ENCODE measurements around the gene CDK15.

CDK15 gene

DNA sequence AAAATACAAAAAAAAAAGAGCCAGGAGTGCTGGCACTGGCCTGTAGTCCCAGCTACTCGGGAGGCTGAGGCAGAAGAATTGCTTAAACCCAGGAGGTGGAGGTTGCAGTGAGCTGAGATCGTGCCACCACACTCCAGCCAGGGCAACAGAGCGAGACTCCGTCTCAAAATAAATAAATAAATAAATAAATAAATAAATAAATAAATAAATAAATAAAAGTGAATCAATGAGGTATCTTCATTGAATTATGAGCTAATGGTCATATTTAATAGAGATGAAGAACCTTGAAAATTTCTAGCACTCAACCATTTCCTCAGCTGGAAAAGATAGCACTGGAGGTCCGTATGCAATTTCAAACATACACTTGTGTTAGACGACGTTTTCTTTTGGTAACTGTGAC, 41.9 kb upstream of the CDK15 start (continued):
- TF ChIP-seq, protein P1, sequence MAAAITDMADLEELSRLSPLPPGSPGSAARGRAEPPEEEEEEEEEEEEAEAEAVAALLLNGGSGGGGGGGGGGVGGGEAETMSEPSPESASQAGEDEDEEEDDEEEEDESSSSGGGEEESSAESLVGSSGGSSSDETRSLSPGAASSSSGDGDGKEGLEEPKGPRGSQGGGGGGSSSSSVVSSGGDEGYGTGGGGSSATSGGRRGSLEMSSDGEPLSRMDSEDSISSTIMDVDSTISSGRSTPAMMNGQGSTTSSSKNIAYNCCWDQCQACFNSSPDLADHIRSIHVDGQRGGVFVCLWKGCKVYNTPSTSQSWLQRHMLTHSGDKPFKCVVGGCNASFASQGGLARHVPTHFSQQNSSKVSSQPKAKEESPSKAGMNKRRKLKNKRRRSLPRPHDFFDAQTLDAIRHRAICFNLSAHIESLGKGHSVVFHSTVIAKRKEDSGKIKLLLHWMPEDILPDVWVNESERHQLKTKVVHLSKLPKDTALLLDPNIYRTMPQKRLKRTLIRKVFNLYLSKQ (tag by site-specific recombination; IDR thresholded peaks at IDR 0.05; ENCODE audit: borderline replicate concordance), result 0 out of 2 replicates have a peak, but pooled peaks have one; percentile 14
- TF ChIP-seq GLI2 (tag by site-specific recombination; IDR thresholded peaks at IDR 0.05; ENCODE audit: borderline replicate concordance, low read depth) (peak; percentile 19; the same call in 1 of the 2 replicates), ZNF555 (tag by site-specific recombination; conservative IDR thresholded peaks at IDR 0.05) (peak; percentile 71), ZNF623 (tag by site-specific recombination; IDR thresholded peaks at IDR 0.05) (peak; percentile 60)

DNA sequence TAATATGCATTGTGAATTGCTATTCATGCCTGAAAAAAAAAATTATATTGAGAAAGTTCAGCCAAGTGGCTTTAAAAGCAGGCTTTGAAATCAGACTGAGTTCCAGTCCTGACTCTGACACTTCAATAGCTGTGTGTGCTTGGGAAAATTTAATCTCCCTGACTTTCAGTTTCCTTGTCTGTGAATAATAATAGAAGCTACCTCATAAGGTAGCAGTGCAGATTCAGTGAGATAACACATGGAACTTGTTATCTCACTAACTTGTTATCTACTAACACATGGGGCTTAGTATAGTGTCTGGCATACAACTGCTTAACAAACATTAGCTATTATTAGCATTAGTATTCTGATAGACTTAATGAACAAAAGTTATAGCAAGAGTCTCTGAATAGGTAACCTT, 40.5 kb upstream of the CDK15 start:
- Histone ChIP-seq H3K4me3 (ENCODE audit: low read depth, low read length) (no peak overlapping the region), H3K9me3 (ENCODE audit: control insufficient read depth, insufficient read depth, low read depth, low read length) (no peaks in the 10 kb centered on the region), H3K4me1 (ENCODE audit: control insufficient read depth, insufficient read depth, low read length) (no peaks in the 10 kb centered on the region; the same call in 1 of the 2 replicates), H3K36me3 (ENCODE audit: control insufficient read depth in 2 of 2, insufficient read depth in 1 of 2, low read length in 2 of 2) (peaks cover 5 to 44% of the 10 kb centered on the region in 2 experiments; a peak in 2 of 3 replicates), H3K27ac (ENCODE audit: extremely low read depth, low read depth, low read length) (no peak overlapping the region)
- ChIA-PET CTCF (no interaction called here), POLR2A (no interaction called here)
- TF ChIP-seq ZNF585B (tag by site-specific recombination; IDR thresholded peaks at IDR 0.05) (no peak), ZNF248 (tag by site-specific recombination; IDR thresholded peaks at IDR 0.05) (no peak), ZBTB8A (tag by site-specific recombination; IDR thresholded peaks at IDR 0.05) (no peak), ZBTB48 (tag by site-specific recombination; IDR thresholded peaks at IDR 0.05) (no peak), ZNF610 (tag by site-specific recombination; IDR thresholded peaks at IDR 0.05; ENCODE audit: borderline replicate concordance) (no peak), ZNF529 (tag by site-specific recombination; IDR thresholded peaks at IDR 0.05; ENCODE audit: insufficient replicate concordance) (no peak), ZNF211 (tag by site-specific recombination; IDR thresholded peaks at IDR 0.05; ENCODE audit: low read depth) (no peak), ZNF433 (tag by site-specific recombination; IDR thresholded peaks at IDR 0.05; ENCODE audit: low read depth) (no peak)

DNA sequence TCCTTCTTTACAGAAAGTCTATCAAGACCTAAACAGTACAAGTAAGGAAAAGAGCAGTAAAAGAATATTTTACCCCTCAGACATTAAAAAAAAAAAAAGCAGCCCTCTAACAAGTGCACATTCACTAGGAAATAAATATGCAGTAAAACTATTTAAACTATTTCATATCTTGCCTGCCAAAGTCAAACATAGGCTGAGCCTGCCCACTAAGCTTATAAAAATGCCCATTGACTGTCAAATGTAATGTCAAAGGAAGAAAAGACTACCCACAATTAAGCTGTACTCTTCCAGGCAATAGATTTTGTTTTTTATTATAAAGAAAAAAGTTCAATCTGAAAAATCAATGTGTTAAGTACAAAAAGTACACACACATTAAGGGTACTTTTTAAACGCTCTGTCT, 37.4 kb upstream of the CDK15 start:
- H3K4me1 ChIP-seq (ENCODE audit: control insufficient read depth, insufficient read depth, low read length), result peaks cover 6% of the 10 kb centered on the region
- peaks cover 5 to 16% of the 10 kb centered on the region in 2 experiments; a peak in 2 of 3 replicates for H3K36me3 ChIP-seq (ENCODE audit: control insufficient read depth in 2 of 2, insufficient read depth in 1 of 2, low read length in 2 of 2)
- ChIA-PET POLR2A (interaction anchor here (2.0 kb wide), 1 partner anchor 12 kb away, joined by 7 read pairs; the partner anchor contains the start of gene ALS2), CTCF (interaction anchor here (0.7 to 0.9 kb wide), 2 partner anchors 11 to 416 kb away, joined by 3 read pairs; partner anchors contain the start of gene ALS2)
- no peak overlapping the region for H3K27ac ChIP-seq (ENCODE audit: extremely low read depth, low read depth, low read length)
- H3K9me3 ChIP-seq (ENCODE audit: control insufficient read depth, insufficient read depth, low read depth, low read length), result no peaks in the 10 kb centered on the region
- H3K4me3 ChIP-seq (ENCODE audit: low read depth, low read length), result no peak overlapping the region
- TF ChIP-seq ZNF391 (tag by site-specific recombination; IDR thresholded peaks at IDR 0.05; ENCODE audit: borderline replicate concordance, low read depth) (no peak), ZNF510 (tag by site-specific recombination; IDR thresholded peaks at IDR 0.05; ENCODE audit: insufficient replicate concordance) (no peak), ZFP41 (tag by site-specific recombination; IDR thresholded peaks at IDR 0.05; ENCODE audit: borderline replicate concordance) (no peak), KLF9 (tag by site-specific recombination; IDR thresholded peaks at IDR 0.05; ENCODE audit: low read depth) (no peak), ZNF555 (tag by site-specific recombination; conservative IDR thresholded peaks at IDR 0.05) (no peak), ZNF202 (tag by site-specific recombination; IDR thresholded peaks at IDR 0.05; ENCODE audit: borderline replicate concordance) (no peak), ZBTB20 (tag by site-specific recombination; IDR thresholded peaks at IDR 0.05) (no peak), ZNF248 (tag by site-specific recombination; IDR thresholded peaks at IDR 0.05) (no peak), ZNF777 (tag by site-specific recombination; IDR thresholded peaks at IDR 0.05; ENCODE audit: borderline replicate concordance) (no peak), SALL2 (tag by site-specific recombination; IDR thresholded peaks at IDR 0.05; ENCODE audit: borderline replicate concordance) (no peak), PRDM1 (tag by site-specific recombination; IDR thresholded peaks at IDR 0.05) (no peak), ZBTB8A (tag by site-specific recombination; IDR thresholded peaks at IDR 0.05) (no peak), BCL11B (tag by site-specific recombination; IDR thresholded peaks at IDR 0.05; ENCODE audit: low read depth) (no peak), ZNF341 (tag by site-specific recombination; IDR thresholded peaks at IDR 0.05; ENCODE audit: low read depth) (no peak), ZNF214 (tag by site-specific recombination; IDR thresholded peaks at IDR 0.05; ENCODE audit: borderline replicate concordance) (no peak)
- TF ChIP-seq, protein P2, sequence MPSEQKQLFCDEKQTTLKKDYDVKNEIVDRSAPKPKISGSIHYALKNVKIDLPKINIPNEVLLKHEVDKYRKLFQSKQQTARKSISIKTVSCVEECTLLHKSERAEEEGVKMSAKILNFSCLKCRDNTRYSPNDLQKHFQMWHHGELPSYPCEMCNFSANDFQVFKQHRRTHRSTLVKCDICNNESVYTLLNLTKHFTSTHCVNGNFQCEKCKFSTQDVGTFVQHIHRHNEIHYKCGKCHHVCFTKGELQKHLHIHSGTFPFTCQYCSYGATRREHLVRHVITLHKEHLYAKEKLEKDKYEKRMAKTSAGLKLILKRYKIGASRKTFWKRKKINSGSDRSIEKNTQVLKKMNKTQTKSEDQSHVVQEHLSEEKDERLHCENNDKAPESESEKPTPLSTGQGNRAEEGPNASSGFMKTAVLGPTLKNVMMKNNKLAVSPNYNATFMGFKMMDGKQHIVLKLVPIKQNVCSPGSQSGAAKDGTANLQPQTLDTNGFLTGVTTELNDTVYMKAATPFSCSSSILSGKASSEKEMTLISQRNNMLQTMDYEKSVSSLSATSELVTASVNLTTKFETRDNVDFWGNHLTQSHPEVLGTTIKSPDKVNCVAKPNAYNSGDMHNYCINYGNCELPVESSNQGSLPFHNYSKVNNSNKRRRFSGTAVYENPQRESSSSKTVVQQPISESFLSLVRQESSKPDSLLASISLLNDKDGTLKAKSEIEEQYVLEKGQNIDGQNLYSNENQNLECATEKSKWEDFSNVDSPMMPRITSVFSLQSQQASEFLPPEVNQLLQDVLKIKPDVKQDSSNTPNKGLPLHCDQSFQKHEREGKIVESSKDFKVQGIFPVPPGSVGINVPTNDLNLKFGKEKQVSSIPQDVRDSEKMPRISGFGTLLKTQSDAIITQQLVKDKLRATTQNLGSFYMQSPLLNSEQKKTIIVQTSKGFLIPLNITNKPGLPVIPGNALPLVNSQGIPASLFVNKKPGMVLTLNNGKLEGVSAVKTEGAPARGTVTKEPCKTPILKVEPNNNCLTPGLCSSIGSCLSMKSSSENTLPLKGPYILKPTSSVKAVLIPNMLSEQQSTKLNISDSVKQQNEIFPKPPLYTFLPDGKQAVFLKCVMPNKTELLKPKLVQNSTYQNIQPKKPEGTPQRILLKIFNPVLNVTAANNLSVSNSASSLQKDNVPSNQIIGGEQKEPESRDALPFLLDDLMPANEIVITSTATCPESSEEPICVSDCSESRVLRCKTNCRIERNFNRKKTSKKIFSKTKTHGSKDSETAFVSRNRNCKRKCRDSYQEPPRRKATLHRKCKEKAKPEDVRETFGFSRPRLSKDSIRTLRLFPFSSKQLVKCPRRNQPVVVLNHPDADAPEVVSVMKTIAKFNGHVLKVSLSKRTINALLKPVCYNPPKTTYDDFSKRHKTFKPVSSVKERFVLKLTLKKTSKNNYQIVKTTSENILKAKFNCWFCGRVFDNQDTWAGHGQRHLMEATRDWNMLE (tag by site-specific recombination; conservative IDR thresholded peaks at IDR 0.05; ENCODE audit: low read depth), result no peak

Data from HEK293 (cell line).